Mesothelial cell of epicardium (in vitro differentiated cells): ENCODE measurements around the gene MCCD1. TPM values are rescaled to one million over a fixed set of nuclear protein-coding genes. Genes with fewer than 3 reads are reported as not detected.

Experiments used
- DNase-seq, 2 experiments: peaks; one replicate each; pipeline ENCODE4 v3.0.0; 2021; ENCODE audit warnings: low spot score in 2 of 2; ENCODE audit not compliant: unreplicated experiment in 2 of 2
- H3K27ac Mint-ChIP-seq: 2 replicates; pipeline ENCODE4 v1.8.0; 2021; ENCODE audit warnings: mixed read lengths
- H3K27me3 Mint-ChIP-seq: 2 replicates; pipeline ENCODE4 v1.8.0; 2021; ENCODE audit warnings: low read depth, mixed read lengths
- H3K36me3 Mint-ChIP-seq: 2 replicates; pipeline ENCODE4 v1.8.0; 2021; ENCODE audit warnings: mixed read lengths
- H3K4me1 Mint-ChIP-seq: 2 replicates; pipeline ENCODE4 v1.8.0; 2021; ENCODE audit warnings: mixed read lengths
- H3K4me3 Mint-ChIP-seq: 2 replicates; pipeline ENCODE4 v1.8.0; 2021; ENCODE audit warnings: mild to moderate bottlenecking, moderate library complexity, mixed read lengths
- H3K9me3 Mint-ChIP-seq: 2 replicates; pipeline ENCODE4 v1.8.0; 2021; ENCODE audit warnings: mixed read lengths
- CTCF ChIP-seq: fragments of 200-600 bp; sonication (generic); IDR thresholded peaks from one replicate; pipeline ENCODE4 v1.5.0; 2021; ENCODE audit warnings: antibody characterized with exemption; ENCODE audit not compliant: unreplicated experiment
- total RNA-seq: library from RNA; stranded (reverse); gene quantifications from 3 replicates; pipeline ENCODE4 v1.2.1, GENCODE V29; 2021

The MCCD1 gene
- total RNA-seq, result not detected in 3 replicates

DNA sequence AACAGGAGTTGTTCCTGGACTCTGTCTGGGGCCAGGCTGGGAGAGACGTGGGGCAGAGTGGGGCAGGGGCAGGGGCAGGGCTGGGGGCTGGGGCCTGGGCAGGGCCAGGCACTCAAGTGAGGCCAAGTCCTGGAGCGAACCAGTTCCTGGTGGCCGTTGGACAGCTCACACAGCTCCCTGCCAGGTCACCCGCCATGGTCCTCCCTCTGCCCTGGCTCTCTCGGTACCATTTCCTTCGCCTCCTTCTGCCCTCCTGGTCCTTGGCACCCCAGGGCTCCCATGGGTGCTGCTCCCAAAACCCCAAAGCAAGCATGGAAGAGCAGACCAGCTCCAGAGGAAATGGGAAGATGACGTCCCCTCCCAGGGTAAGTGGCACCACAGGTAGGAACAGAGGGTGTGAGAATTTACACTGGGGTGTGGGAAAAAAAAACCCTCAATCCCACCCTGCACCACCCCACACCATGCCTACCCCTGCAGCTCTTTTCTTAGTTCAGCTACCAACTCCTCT lies at the start of gene MCCD1:
Gene MCCD1 (plus strand): TSS at position 142 of the 508 bp plus-strand sequence. CDS start 53 bp downstream, at position 195.
- H3K27ac Mint-ChIP-seq, result peak within 1 kb of the TSS; percentile 61
- no peak for TF ChIP-seq CTCF
- no peaks in the 10 kb centered on the region for H3K9me3 Mint-ChIP-seq
- H3K4me3 Mint-ChIP-seq, result no peak within 1 kb of the TSS
- H3K27me3 Mint-ChIP-seq, result no peaks in the 10 kb centered on the region
- no peaks in the 10 kb centered on the region for H3K4me1 Mint-ChIP-seq
- H3K36me3 Mint-ChIP-seq, result peaks cover 27% of the 10 kb centered on the region
- DNase-seq, result no peak

DNA sequence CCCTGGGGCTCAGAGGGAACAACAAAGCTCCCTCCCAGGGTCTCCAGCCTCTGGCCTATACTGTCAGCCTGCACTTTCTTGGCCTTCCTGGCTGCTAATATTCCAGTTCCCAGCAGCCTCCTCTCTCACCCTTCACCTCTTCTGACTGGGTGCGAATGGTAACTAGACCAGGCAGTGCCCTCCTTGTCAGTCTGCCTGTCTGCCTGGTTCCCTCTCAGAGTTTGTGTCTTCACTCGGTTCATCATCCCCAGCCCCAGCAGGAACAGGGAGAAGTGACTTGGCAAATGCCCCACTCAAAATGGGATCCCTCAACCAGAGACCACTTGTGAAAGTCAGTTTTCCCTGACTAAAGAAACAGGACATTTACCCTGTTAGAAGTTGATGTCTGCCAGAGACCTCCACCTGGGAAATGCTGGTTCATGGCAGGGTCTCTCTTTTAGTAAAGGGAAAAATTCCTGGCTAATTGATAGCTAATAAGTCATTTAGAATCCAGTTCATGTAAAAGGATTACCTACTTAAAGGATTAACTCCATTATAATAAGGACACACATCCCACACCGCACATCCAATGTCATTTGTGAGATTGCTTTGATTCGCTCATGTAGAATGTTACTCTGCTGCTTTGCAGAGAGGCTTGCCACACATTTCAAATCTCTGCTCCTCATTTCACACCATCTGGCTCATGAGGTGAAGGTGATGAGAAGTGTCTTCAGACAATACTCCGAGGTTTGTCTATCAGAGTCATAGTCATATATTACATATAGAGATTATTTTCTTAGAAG lies 49.4 kb upstream of the MCCD1 start:
- DNase-seq, result no peak
- TF ChIP-seq CTCF, result no peak

GRCh38 chr6:31479933-31480535 lies 48.7 kb upstream of the MCCD1 start:
- DNase-seq, result no peak
- H3K4me1 Mint-ChIP-seq, result no peaks in the 10 kb centered on the region
- H3K27ac Mint-ChIP-seq, result no peak overlapping the region
- peaks cover 54% of the 10 kb centered on the region for H3K27me3 Mint-ChIP-seq
- H3K9me3 Mint-ChIP-seq, result no peaks in the 10 kb centered on the region
- no peak overlapping the region for H3K4me3 Mint-ChIP-seq
- H3K36me3 Mint-ChIP-seq, result no peaks in the 10 kb centered on the region
- TF ChIP-seq CTCF, result no peak

More for the DNA sequence above, 49.4 kb upstream of the MCCD1 start:
- peaks cover 57% of the 10 kb centered on the region for H3K27me3 Mint-ChIP-seq
- H3K9me3 Mint-ChIP-seq, result no peaks in the 10 kb centered on the region
- no peak overlapping the region for H3K4me3 Mint-ChIP-seq
- no peaks in the 10 kb centered on the region for H3K36me3 Mint-ChIP-seq
- H3K27ac Mint-ChIP-seq, result no peak overlapping the region
- no peaks in the 10 kb centered on the region for H3K4me1 Mint-ChIP-seq

DNA sequence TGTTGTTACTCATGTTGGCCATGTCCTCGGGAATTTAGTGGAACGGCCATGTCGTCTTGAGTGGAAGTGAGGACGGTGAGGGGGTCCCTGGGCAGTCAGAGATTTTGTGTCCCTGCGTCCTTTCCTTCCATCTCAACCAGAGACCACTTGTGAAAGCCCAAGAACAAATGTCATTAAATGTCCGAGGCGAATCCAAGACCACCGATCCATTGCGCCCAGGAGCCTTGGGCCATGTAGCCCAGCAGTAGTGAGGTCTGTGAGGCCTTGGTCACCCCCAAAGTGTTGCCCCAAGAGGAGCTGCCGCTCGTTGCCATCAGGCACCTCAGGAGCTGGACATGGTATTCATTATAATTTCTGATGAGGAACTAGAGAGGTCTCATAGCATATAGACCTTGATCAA lies 48.2 kb upstream of the MCCD1 start:
- Mint-ChIP-seq H3K4me3 (no peak overlapping the region), H3K27me3 (peaks cover 49% of the 10 kb centered on the region), H3K9me3 (no peaks in the 10 kb centered on the region), H3K36me3 (no peaks in the 10 kb centered on the region), H3K4me1 (no peaks in the 10 kb centered on the region), H3K27ac (no peak overlapping the region)
- no peak for DNase-seq
- TF ChIP-seq CTCF, result no peak

DNA sequence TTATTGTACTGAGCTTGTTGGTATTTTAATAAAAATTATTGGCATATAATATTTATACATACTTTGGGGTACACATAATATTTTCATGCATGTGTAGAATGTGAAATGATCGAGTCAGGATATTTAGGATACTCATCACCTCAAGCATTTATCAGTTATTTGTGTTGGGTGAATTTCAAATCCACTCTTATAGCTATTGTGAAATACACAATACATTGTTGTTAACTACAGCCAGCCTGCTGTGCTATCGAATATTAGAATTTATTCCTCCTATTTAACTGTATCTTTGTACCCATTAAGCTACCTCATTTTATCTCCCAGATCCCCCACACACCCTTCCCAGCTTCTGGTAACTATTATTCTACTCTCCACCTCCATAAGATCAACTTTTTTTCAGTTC lies 45.4 kb upstream of the MCCD1 start:
- Mint-ChIP-seq H3K9me3 (no peaks in the 10 kb centered on the region), H3K4me1 (no peaks in the 10 kb centered on the region), H3K27ac (no peak overlapping the region), H3K27me3 (peaks cover 34% of the 10 kb centered on the region), H3K4me3 (no peak overlapping the region), H3K36me3 (no peaks in the 10 kb centered on the region)
- TF ChIP-seq CTCF, result no peak
- DNase-seq, result no peak
